HG02610 (cell line): Measurements from ENCODE around the gene SOAT1.
A peak's percentile ranks its signal among the peaks of the same experiment; 100 is the strongest.
"Not testable (repeated sequence)": the region's sequence is repeated elsewhere in the genome, so short reads cannot be mapped to it uniquely, and the experiment has no call there.

Experiments used
- ATAC-seq: cut with Tn5 transposase; IDR thresholded peaks from one replicate; pipeline ENCODE4 v1.9.1; 2021; ENCODE audit warnings: mild to moderate bottlenecking, moderate library complexity; ENCODE audit not compliant: unreplicated experiment

The SOAT1 gene

DNA sequence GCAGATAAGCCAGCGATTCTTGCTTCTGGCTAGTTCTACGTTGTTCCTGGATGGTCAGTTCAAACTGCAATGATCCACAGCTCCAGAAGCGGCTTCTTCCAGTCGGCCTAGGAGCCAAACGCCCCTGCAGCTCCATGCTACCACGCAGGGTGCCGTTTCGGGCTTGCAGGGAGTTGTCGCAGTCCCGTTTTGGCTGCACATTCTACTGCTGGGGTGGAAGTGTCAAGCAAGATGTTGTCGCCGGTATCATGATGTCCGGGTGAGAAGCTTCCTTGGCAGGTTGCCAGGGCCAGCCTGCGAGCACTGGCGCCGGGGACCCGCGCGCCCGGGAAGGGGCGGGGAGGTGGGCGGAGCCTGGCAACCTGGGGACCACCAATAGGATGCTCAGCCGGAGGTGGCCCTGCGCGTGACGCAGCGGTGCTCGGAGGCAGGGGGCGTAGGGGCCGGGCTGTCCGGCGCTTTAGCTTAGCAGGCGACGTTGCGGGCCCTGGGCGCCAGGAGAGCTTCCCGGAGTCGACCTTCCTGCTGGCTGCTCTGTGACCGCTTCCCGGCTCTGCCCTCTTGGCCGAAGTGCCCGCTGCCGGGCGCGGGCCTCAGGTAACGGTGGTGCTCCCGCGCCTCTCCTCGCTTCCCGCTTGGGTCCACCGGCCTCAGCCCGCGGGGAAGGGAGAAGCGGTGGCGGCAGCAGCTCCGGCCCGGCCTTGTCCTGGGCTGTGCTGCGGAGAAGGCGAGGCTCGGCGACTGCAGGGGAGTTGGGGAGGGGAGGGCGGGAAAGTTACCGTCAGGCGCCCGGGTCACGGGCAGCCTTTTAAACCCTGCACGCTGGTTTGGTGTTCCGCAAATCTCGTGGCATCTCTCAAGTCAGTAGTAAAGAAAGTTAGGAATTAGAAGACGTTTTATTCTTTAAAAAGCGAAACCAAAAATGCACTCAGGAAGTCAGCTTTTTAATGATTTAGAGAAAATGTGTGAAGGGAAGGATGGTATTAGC lies at the start of gene SOAT1:
SOAT1 (plus strand) TSS at position 458 of the 988 bp plus-strand sequence. CDS start 8,888 bp downstream, outside the sequence.
- peak; percentile 96 for ATAC-seq

DNA sequence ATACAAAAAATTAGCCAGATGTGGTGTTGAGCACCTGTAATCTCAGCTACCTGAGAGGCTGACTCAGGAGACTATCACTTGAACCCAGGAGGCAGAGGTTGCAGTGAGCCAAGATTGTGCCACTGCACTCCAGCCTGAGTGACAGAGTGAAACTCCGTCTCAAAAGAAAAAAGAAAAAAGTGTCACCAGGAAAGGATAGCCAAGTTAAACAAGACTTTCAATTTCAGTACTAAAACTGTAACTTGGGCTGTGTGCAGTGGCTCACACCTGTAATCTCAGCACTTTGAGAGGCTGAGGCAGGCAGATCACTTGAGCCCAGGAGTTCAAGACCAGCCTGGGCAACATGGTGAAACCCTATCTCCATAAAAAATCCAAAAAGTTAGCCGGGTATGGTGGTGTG lies 48.2 kb upstream of the SOAT1 start:
- peak; percentile 65 for ATAC-seq

DNA sequence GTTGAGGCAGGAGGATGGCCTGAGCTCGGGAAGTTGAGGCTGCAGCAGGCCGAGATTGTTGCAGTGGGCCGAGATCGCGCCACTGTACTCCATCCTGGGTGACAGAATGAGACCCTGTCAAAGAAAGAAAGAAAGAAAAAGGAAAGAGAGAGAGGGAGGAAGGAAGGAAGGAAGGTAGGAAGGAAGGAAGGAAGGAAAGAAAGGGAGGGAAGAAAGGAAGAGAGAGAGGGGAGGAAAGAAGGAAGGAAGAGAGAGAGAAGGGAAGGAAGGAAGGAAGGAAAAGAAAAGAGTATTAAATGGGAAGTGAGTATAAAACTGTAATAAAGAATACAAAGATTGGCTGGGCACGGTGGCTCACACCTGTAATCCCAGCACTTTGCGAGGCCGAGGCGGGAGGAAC lies 45.7 kb upstream of the SOAT1 start:
- ATAC-seq, result no peak

DNA sequence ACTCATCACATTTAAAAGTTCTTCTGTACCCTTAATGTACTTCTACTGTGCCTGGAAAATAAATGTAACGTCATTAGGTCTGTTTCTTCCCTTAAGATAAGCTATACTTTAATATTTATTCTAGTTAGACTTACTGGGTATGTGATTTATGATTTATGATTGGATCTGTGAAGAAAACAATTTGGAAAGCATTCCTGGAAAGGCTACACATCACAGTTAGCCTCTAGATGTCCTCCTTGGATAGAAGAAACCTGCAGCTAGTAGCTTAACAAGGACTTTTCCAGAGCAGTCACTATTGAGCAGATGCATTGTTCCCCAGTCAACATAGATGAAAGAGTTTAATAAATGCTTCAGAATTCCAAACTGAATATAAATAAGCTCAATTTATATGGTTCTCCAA lies 41.9 kb upstream of the SOAT1 start:
- no peak for ATAC-seq

DNA sequence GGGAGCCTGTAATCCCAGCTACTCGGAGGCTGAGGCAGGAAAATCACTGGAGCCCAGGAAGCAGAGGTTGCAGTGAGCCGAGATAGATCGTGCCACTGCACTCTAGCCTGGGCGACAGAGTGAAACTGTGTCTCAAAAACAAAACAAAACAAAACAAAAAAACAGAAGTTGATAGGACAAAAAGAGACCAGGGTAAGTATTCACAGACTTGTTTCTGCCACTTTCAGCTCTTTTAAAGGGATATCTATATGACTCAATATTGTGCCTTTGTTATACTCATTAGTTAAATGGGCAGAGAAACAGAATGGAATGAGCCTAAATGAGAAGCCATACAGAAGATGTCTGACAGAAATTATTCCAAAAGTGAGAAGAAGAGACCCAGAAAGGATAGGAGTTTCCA lies 41.0 kb upstream of the SOAT1 start:
- ATAC-seq, result no peak

DNA sequence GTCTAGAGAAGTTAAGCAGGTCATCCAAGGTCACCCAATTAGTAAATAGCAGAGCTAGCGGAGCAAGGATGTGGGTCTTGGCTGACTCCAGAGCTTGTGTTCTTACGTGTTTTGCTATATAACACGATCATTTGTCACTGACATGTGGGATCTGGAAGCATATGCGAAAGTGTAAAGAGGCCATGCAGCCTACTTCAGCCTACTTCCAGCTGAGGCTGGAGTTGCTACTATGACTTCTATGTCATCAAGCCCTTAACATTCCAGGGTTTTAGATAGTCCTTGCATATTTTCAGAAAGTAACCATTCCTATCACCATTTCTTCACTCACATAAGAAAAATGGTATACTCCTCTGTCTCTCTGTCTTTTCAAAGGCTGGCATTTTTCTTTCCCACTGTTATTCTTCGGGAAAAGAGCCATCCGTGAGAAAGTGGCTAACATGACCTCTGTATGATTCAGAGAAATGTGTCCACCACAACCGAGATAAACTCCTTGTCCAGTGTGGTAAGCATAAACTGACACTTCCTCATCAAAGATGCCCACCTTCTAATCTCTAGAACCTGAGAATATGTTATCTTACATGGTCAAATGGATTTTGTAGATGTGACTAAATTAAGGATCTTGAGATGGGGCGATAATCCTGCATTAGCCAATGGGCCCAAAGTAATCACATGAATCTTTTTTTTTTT lies 40.2 kb upstream of the SOAT1 start:
- ATAC-seq, result no peak

DNA sequence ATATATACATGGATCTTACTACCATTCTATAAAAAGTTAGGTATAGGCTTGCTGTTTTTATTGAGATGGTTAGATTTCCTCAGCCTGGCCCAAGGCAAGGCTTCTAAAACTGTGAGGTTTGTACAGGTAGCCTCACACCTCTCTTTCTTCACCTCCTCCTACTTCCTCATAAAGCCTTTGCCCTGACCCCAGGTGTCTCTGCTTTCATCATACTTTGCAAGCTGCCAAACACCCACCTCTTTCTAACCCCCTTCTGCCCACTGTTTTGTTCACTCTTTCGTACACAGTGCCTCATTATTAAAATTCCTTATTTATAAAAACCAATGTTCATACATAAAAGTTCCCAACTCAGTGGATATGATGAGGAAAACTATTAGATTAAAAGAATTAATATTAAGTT lies 31.4 kb upstream of the SOAT1 start:
- no peak for ATAC-seq

DNA sequence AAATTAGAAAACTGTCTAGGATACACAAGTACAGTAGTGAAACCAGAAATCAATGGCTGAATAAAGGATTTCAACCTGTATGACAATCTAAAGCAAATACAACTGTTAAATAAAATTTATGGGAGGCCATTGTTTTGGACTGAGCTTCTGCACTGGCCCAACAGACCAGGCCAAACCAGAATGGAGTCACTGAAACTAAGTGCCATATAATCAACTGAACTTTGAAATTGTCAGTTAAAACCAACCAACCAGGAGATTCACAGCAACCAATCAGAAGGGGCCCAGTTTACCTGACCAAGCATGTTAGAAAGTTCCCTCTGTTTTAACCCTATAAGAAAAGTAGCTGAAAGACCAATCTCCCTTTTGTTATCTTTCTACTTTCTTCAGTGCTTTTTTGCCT lies 30.5 kb upstream of the SOAT1 start:
- no peak for ATAC-seq

DNA sequence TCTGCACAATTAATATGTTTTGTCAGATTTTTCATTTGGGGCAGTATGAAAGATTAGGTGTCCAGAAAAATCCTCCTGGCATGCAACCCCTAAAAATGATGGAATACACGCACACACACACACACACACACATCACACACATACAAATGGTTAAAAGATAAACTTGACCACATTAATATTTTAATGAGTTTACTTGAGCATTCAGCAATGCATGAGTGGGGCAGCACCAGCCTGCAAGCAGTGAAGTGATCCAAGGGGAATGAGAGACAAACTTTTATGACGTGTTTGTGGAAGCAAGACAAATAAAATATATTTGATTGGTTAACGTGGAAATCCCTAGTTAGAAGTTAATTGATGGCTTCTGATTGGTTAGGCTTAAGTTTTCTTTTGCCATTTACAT lies 29.1 kb upstream of the SOAT1 start:
- ATAC-seq, result no peak

DNA sequence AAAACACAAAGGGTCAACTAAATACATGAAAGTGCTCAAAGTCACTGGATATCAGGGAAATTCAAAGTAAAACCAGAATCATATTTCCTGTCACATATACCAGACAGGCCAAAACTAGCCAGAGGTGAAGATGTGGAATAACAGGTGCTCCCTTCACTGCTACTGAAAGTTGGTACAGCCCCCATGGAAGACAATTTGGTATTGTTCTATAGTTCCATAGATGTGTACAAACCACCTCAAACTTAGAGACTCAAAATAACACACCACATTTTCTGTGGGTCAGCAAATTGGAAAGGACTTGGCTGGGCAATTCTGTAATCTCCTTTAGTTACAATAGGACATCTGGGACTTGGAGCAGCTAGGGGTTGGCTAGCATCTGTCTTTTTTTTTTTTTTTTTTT lies 24.5 kb upstream of the SOAT1 start:
- no peak for ATAC-seq

DNA sequence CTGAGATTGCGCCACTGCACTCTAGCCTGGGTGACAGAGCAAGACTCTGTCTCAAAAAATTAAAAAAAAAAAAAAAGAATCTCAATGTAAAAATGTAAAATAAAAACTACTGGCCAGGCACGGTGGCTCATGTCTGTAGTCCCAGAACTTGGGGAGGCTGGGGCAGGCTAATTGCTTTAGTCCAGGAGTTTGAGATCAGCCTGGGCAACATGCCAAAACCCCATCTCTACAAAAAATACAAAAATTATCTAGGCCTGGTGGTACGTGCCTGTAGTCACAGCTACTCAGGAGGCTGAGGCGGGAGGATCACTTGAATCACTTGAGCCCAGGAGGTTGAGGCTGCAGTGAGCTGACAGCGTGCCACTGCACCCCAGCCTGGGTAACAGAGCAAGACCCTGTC lies 19.2 kb upstream of the SOAT1 start:
- not testable (repeated sequence) for ATAC-seq

DNA sequence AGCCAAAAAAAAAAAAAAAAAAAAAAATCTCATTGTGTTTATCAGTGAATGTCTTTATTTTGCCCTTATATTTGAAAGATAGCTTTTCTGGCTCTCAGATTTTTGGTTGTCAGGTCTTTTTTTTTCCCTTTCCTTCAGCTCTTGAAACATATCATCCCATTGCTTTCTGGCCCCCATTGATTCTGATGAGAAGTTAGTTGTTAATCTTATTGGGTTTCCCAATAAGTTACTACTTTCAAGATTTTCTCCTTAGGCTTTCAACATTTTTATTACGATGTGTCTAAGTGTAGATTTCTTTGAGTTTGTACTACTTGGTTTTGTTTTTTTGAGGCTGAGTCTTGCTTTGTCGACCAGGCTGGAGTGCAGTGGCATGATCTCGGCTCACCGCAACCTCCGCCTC lies 14.7 kb upstream of the SOAT1 start:
- no peak for ATAC-seq

DNA sequence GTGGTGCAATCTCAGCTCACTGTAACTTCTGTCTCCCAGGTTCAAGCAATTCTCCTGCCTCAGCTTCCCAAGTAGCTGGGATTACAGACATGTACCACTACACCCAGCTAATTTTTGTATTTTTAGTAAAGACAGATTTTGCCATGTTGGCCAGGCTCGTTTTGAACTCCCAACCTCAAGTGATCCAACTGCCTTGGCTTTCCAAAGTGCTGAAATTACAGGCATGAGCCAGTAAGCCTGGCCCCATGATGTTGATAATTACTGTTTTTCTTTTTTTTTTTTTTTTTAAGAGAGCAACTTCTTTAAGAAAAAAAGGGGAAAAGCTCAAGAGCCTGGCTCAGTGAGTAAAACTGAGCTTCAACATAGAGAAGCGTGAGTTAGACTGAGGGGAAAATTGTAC lies 9.6 kb upstream of the SOAT1 start:
- ATAC-seq, result no peak

DNA sequence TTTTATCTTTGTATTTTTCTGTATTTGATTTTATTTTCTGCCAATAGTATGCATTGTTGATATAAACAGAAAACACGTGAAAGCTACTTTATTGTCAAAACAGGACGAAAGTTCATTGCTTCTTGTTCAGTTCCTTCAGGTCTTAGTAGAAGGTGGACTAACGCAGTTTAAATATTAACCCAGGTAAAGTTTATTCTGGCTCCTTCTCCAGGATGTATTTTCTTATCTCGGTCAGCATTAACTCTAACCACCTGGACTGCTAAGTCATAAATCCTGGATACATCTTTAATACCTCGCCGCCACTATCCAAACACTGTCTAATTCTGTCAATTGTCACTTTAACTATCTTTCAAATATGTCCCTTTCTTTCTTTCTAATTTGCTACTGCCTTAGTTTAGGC lies 5.7 kb upstream of the SOAT1 start:
- ATAC-seq, result no peak

DNA sequence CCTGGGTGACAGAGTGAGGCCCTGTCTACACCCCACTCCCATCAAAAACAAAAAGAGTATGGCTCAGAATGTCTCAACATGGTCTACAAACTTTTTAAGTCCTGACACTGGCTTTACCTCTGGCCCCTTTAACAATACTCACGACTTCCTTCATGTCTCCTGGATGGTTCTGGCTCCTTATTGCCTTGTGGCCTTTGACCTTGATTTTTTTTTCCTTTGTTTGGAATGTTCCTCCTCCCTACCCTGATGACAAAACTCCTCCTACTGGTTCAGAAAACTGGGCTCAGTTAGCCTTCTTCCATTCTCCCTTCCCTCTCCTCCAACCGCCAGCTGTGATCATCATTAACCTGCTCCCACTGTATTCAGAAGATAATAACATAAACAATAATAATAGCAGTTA lies 4.6 kb upstream of the SOAT1 start:
- no peak for ATAC-seq

DNA sequence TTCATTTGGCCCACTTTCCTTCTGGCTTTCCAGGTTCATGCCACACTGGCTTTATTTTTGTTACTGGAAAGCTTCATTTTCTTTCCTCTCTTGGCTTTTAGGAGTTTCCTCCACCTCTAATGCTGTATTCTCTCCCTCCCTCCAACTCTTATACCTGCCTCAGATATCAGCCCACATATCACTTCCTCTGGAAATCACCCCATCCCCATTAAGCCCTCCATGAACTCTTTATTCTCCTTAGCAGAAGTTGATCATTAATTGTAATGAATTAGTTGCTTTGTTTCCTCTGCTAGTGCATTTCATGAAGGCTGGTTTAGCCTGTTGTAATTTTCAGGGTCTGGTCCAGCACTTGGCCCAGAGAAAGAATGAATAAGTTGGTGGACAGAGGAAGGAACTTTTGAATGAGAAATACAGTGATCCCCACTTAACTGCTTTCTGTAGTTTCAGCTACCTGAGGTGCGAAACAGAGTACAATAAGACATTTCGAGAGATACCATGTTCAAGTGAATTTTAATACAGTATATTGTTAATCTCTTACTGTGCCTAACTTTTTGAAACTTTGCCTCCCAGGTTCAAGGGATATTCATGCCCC lies 1.7 kb downstream of the SOAT1 start:
- no peak for ATAC-seq

DNA sequence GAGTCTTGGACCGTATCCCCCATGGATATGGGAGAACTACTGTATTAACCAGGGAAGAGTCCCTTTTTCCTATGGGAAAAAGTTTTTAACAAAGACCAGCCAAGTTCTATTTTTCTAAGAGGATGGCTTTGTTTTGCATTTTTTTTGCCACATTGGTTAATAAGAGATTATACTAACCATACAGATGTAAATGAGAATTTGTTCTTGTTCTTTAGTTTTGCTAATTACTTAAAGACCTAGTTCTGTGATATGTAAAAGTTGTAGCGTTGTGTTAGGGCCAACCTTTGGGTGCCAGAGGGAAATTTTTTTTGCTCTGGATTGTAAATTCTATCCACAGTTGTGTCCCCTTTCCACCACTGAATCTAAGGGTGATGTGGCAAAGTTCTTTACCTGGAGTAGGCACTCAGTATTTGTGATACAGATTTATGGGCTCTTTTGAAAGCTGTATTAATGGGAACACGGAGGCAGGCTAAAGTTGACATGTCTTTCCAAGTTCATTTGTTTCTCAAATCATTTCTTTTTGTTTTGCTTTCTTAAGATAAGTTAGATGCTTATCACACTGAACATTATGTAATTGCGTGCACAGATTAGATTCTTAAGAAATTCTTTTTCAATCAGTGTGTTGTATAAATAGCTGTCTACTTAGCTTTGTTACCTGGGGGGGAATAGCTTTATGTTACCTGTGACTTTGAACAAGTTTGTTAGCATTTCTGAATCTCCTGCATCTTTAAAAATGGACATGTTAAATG lies 2.9 kb downstream of the SOAT1 start:
- ATAC-seq, result no peak

DNA sequence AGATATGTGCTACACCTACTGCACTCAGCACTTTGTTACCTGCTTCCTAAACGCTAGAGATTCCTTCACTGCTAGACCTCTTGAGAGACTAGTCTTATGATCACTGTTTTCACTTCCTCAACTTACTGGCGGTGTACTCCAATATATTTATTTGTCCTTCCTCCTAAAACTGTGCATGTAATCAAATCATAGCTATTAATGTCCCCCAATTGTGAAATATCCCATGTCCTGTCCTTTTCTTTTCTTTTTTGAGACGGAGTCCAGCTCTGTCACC lies 3.4 kb downstream of the SOAT1 start:
- no peak for ATAC-seq

DNA sequence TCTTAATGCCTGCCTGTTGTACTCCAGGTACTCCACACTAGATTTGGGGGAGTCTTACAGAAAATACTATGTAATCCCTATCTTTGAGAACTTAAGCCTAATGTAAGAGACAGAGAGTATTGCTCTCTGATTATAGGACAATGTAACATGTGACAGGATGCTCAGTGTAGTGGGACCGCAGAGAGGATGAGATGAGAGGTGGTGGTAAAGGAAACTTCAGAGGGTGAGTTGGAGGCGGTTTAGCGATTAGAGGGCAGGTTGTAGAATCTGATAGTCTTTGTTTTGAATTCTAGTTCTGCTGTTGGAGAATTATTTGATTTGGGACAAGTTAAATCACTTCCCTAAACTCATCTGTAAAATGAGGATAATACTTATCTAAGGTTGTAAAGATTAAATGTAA lies 5.4 kb downstream of the SOAT1 start:
- ATAC-seq, result peak; percentile 91

DNA sequence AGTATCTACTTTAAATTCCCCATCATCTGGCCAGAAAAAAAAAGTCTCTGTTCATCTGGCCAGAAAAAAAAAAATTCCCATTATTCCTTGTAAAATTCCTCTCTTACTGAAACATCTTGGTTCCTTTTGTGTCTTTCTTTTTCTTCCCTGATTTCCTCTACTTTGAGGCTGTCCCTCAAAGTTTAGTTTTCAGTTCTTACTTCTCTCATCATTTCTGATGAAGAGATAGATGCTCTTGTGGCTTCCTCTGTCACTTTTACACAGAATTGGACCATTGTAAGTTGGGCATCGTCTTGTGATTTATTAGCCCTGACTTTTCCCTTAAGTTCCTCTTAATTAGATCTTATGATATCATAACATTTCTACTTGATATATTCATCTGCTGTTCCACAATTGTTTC lies 6.5 kb downstream of the SOAT1 start:
- ATAC-seq, result no peak

DNA sequence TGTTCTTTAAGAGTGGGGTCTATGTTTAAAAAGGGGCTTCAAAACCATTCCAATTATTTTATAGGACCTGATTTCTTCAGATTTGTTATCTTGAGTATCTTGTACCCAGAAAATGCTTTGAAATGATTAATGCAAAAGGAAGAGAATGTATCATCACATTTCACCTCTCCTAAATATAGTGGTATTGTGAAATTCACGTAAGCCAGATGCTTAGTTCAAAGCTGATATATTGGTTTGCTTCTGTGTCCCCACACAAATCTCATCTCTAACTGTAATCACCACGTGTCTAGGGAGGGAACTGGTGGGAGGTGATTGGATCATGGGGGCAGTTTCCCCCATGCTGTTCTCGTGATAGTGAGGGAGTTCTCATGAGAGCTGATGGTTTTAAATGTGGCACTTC lies 8.5 kb downstream of the SOAT1 start:
- ATAC-seq, result no peak
